ENCODE results near the gene CNIH1. TPM values are rescaled to one million over a fixed set of nuclear protein-coding genes. Genes with fewer than 3 reads are reported as not detected.

Gene CNIH1
- total and polyA plus RNA-seq, 2 of the 13 experiments (the other 11 are each of a cell fraction or from before 2014, with no cell fraction given): 166 to 421 TPM

DNA sequence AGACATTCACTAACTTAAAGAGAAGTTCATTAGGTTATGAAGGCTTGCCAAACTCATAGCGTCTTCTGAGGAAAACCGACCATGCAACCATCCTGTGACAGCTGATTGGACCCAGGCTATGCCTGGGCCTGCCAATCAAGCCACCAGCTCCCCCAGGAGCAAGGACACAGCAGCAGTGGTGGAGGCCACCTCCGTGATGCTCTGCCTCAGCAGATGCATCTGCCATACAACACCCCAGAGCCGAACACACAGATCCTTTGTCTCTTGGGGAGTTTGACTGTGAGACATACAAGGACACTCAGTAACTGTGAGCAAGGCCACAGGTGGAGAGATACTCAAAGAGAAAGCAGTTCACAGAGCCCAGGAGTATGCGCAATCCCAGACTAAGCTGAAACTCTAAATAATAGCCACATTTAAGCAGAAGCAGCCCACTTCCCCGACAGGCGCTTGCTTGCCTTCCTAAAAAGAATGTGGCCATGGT lies 10.0 kb upstream of the CNIH1 start (continued):
- TF ChIP-seq MAZ (IDR thresholded peaks at IDR 0.05; ENCODE audit: borderline replicate concordance, low read depth, low read length) (no peak), MAZ (CRISPR knock-in tag; IDR thresholded peaks at IDR 0.05; ENCODE audit: low read depth) (no peak), CEBPB (IDR thresholded peaks at IDR 0.05; ENCODE audit: borderline replicate concordance, low read depth, low read length) (0 out of 2 replicates have a peak, but pooled peaks have one; percentile 16), ZNF292 (CRISPR knock-in tag; IDR thresholded peaks at IDR 0.05; ENCODE audit: borderline replicate concordance, low read depth) (peak; percentile 57; the same call in 1 of the 2 replicates), ESRRA (CRISPR knock-in tag; IDR thresholded peaks at IDR 0.05; ENCODE audit: low read depth) (0 out of 2 replicates have a peak, but pooled peaks have one; percentile 23), POGZ (CRISPR knock-in tag; IDR thresholded peaks at IDR 0.05) (peak; percentile 19; the same call in 1 of the 2 replicates), MEIS1 (CRISPR knock-in tag; IDR thresholded peaks at IDR 0.05; ENCODE audit: borderline replicate concordance) (peak; percentile 61; the same call in 1 of the 2 replicates), KDM3A (CRISPR knock-in tag; IDR thresholded peaks at IDR 0.05; ENCODE audit: low read depth) (0 out of 2 replicates have a peak, but pooled peaks have one; percentile 19), DR1 (CRISPR knock-in tag; IDR thresholded peaks at IDR 0.05) (peak; percentile 34; the same call in 1 of the 2 replicates), ZNF543 (CRISPR knock-in tag; IDR thresholded peaks at IDR 0.05) (0 out of 2 replicates have a peak, but pooled peaks have one; percentile 53), MTA1 (CRISPR knock-in tag; IDR thresholded peaks at IDR 0.05; ENCODE audit: borderline replicate concordance) (no peak)
- TF ChIP-seq, protein P1, sequence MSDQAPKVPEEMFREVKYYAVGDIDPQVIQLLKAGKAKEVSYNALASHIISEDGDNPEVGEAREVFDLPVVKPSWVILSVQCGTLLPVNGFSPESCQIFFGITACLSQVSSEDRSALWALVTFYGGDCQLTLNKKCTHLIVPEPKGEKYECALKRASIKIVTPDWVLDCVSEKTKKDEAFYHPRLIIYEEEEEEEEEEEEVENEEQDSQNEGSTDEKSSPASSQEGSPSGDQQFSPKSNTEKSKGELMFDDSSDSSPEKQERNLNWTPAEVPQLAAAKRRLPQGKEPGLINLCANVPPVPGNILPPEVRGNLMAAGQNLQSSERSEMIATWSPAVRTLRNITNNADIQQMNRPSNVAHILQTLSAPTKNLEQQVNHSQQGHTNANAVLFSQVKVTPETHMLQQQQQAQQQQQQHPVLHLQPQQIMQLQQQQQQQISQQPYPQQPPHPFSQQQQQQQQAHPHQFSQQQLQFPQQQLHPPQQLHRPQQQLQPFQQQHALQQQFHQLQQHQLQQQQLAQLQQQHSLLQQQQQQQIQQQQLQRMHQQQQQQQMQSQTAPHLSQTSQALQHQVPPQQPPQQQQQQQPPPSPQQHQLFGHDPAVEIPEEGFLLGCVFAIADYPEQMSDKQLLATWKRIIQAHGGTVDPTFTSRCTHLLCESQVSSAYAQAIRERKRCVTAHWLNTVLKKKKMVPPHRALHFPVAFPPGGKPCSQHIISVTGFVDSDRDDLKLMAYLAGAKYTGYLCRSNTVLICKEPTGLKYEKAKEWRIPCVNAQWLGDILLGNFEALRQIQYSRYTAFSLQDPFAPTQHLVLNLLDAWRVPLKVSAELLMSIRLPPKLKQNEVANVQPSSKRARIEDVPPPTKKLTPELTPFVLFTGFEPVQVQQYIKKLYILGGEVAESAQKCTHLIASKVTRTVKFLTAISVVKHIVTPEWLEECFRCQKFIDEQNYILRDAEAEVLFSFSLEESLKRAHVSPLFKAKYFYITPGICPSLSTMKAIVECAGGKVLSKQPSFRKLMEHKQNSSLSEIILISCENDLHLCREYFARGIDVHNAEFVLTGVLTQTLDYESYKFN (CRISPR knock-in tag; conservative IDR thresholded peaks at IDR 0.05): peak; percentile 38; the same call in 1 of the 2 replicates
- TF ChIP-seq, protein P2, sequence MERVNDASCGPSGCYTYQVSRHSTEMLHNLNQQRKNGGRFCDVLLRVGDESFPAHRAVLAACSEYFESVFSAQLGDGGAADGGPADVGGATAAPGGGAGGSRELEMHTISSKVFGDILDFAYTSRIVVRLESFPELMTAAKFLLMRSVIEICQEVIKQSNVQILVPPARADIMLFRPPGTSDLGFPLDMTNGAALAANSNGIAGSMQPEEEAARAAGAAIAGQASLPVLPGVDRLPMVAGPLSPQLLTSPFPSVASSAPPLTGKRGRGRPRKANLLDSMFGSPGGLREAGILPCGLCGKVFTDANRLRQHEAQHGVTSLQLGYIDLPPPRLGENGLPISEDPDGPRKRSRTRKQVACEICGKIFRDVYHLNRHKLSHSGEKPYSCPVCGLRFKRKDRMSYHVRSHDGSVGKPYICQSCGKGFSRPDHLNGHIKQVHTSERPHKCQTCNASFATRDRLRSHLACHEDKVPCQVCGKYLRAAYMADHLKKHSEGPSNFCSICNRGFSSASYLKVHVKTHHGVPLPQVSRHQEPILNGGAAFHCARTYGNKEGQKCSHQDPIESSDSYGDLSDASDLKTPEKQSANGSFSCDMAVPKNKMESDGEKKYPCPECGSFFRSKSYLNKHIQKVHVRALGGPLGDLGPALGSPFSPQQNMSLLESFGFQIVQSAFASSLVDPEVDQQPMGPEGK (CRISPR knock-in tag; IDR thresholded peaks at IDR 0.05): peak; percentile 71; the same call in 1 of the 2 replicates

All from HepG2 (cell line).